Epidermal melanocyte (primary cell): ENCODE measurements around the gene UNC13A.

Source experiments
- DNase-seq: peaks from one replicate; pipeline ENCODE4 v3.0.0; 2011; ENCODE audit warnings: low spot score; ENCODE audit not compliant: insufficient read length

Gene UNC13A

DNA sequence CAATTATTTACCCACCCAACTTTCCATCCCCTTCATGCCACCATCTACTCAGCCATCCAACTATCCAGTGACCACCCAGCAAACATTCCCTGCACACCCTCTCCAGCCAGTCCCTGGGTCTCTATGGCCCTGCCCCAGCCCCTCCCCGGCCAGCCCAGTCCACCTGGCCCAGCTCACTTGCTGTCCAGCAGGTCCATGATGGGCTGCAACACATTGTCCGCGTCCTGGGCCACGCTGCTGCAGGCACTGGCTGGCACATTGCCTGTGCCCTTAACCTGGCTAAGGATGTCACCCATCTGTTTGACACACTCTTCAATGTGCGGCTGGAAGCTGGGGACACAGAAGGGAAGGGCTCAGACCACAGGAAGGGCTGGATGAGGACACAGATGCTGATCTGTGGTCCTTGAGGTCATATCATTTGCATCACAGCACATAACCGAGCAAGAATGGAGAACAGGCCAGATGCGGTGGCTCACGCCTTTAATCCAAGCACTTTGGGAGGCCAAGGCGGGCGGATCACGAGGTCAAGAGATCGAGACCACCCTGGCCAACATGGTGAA lies 61.6 kb downstream of the UNC13A start:
- DNase-seq, result no peak

DNA sequence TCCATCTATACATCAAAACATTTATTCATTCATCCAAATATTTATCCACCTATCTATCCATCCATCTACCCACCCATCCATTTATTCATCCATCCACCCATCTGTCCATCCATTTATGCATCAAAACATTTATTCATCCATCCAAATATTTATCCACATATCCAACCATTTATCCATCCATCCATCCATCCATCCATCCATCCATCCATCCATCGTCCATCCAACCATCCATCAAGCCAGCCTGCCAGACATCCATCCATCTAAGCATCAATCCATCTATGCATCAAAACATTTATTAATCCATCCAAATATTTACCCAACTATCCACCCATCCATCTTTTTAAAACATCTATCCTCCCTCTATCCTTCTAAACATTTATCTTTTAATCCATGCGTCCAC lies 62.2 kb downstream of the UNC13A start:
- no peak for DNase-seq

DNA sequence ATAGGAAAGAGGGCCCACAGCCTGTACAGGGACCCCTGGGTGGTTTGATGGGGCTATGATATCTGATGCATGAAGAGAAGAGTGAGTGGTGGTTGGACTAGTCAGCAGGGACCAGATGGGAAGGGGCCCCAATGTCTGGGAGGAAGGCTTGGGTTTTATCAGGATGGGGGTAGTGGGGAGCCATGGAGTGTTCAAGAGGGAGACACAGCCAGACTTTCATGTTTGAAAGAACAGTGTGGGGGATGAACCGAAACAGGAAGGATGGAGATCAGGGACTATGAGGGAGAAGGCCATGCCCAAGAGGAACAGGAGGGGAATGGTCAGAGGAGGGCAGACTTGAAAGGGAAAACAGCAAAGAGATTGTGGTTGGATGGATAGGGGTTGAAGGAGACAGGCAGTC lies 63.1 kb downstream of the UNC13A start:
- DNase-seq, result no peak

DNA sequence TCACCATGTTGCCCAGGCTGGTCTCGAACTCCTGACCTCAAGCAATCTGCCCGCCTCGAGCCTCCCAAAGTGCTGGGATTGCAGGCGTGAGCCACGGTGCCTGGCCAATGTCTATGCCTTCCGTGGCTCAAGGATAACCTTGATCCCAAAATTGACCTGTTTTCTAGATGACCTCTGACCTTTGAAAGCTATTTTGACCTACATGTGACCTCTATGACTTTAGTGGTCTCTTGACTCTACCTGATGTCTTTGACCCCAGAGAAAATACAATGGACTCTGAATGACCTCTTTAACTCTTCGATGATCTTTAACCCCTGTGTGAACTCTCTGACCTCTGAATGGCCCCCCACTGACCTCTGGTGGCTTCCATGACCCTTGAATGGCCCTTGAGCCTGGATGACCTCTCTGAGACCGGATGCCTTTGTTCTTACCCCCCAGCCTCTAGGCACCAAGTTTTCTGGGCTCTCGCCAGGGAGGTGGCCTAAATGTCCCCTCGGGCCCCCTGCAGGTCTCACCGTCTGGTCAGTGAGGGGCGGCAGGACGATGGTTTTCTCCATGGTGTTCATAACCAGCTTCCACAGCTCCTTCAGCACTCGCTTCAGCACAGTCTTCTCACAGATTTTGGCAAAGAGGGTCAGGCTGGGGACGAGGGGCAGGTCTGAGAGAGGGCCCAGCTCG lies 63.7 kb downstream of the UNC13A start:
- DNase-seq, result no peak

DNA sequence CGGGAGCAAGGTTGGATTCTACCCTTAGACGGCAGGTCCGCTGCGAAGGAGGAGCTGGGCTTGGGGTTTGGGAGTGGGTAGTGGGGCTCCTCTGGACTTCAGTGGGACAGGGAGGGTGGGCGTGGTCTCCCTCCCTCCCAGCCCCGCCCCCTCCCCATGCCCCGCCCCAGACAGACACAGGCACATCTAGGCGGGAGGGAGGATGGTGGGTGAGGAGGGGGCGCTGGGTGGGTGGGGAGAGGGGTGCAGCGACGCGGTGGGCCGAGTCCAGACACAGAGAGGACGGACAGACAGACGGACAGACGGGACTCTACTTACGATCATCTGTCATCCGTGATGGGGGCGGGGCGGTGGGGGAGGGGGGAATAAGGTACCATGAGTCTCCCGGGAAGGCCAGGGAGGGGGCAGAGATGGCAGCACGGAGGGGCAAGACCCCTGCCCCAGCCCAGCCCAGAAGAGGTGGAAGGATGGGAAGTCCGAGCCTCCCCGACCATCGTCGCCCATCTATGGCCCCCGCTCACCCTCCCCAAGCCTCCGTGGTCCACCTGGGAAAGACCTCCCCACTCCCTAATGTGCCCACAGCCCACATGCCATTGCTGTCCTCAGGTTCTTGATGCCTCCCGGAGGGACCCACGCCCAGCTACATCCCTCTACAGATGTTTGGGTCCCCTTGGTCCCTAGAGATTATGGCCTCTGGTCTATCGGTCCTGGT lies 64.8 kb downstream of the UNC13A start:
- no peak for DNase-seq

DNA sequence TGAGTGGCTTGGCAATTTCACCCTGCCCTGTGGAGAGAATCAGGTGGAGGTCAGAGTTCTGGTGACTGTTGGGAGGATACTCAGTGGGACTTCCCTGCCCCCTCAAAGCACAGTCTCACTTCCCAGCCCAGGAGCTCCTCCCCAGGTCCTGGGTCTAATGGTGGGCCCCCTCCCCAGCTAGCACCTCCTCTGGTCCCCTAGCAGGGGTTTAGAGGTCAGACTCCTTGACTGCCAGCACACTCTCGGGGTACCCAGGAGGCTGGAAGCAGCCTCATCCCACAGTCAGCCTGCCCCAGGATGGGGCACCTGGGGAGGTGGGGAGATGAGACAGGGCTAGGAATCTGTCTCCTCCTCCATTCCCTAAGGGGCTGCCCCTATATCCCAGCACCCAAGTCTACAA lies 67.5 kb downstream of the UNC13A start:
- no peak for DNase-seq

DNA sequence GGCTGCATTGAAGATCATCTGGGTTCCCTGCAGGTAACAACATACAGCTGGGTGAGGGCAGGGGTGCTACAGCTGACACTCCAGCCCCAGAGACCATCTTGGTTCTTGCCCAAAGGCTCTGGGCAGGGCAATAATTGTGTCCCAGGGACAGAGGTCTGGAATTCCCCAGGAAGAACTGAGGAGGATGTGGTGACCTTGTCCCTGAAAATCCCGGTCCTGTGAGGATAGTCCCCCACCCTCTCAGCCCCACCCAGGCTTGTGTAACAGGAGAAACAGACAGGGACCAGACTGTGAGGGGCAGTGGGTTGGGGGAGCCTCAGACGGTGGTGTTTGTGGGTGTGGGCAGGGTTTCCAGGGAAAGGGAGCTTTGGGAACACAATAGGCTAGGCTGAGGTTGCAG lies 69.2 kb downstream of the UNC13A start:
- no peak for DNase-seq

DNA sequence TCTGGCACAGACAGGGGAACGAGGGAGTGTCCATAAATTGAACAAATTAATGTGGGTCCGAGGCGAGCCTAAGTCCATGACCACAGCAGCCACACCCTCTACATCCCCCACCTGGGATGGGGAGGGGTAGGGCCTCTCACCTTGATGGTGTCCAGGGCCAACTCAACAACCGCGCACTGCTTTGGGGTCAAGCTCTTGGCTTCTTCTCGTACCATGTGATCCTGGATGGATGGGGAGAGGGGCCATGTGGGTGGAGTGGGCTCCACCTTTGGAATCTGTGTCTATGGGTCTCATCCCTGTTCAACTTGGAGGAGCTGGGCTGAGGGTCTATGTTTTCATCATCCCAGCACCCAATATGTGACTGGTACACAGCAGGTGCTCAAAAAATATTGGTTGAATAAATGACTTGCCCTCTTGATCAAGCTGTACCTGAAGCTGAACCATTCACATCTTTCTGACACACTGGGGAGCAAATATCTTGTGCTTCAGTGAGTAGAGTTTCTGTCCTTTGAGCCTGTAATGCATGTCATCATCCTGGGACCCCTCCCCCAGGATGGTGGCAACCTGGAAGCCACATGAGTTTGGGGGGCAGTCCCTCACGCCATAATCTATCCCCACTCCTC lies 69.8 kb downstream of the UNC13A start:
- no peak for DNase-seq

DNA sequence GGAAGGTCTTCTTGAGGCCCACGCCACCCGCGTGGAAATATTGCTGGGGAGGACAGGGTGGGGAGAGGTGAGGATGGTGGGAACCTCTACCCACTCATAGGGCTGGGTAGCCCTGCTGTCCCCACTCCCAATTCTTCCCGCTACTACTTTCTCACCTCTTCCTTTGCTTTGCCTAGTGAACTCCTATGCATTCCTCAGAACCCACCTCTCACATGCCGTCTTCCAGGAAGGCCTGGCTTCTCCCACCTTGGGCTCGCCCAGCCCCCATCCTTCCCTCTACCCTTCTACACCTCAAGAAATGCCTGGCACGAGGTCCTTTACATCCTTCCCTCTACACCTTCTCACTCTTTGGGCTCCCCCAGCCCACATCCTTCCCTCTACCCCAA lies 70.4 kb downstream of the UNC13A start:
- DNase-seq, result no peak

DNA sequence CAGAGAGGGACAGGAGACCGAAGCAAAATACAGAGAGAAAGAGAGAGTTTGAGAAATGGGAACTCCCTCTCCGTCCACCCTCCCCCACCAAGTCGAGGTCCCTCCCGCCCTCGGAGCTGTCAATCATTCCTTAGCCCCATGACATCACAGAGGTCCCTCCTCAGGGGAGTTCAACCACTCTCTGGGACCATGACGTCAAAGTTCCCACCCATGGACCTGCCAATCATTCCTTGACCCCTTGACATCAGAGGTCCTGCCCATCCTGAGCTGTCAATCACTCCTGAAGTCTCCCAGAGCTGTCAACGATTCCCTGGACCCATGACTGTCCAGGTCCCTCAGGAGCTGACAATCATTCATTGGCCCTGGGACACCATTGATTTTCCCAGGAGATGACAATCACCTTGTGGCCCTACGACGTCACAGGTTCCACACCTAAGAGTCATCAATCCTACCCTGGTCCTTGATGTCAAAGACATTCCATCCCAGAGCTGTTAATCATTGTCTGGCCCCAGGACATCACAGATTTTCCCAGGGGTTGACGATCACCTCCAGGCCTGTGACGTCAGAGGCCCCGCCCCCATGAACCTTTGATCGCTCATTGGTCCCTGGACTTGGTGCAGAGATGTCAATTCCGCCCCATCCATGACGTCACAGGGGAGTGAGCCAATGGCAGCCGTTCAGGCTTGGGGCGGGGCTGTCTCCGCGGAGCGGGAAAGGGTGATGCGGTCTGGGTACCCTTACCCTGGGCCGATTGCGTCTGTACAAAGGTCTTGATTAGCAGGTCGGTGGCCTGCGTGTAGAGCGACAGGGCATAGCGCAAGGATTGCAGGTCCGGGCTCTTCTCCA lies 71.0 kb downstream of the UNC13A start:
- no peak for DNase-seq

DNA sequence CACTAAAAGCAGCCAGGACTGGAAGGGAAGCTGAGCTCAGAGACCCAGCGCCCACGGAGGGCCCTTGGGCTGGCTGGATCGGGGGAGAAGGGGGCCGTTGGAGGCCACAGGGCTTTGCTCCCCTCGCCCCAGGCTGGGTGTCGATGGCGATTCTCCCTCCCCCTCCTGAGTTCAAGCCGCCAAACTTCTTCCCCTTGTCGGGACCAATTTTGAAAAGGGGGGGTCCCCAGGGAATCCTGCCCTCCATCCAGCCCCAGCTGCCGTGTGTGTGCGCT lies 71.5 kb downstream of the UNC13A start:
- no peak for DNase-seq

DNA sequence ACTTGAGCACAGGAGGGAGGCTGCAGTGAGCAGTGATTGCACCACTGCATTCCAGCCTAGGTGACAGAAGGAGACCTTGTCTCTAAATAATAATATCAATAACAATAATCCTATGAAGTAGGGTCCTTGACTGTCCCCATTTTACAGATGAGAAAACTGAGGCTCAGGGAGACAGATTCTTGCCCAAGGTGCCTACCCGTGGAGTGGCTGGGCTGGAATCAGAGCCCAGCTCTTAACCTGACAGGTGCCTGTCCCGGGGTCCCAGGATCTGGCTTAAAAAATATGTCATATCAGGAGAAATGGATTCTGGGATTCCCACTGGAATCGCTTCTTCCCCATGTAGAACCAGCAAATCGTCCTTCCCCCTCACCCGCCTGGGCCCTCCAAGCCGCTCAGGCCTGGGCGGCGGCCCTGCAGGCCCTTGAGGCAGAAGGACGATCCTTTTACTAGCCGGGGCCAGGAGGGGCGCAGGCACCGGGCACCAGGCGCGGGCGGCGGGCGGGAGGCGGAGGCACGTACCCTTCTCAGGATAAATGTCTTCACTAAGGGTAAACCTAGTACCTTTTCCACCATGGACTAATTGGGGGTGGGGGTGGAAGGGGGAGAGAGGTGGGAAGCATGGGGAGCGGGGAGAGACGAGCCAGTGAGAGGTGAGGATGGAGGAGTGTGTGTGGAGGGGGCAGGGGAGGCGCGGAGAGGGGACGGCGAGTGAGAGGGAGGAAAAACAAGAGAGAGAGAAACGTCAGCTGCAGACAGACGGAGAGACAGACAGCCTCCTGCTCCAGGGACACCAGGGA lies 72.1 kb downstream of the UNC13A start:
- DNase-seq, result no peak

DNA sequence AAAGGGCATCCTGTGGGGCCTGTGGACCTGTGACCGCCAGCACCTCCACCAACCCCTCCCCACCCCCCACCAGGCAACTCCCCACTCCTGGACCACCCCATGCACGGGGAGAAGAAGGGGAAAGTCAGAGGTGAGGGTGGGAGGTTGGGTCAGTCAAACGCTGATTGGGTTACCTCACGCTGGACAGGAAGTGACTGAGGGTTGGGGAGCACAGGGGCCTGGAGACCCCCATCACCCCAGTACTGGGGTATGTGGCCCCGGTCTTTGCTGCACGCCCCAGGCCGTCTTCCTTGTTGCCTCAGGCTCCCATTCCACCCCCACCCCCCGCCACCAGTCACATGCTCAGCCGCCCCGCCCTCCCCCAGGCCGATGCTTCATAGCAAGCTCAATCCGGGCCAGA lies 73.7 kb downstream of the UNC13A start:
- DNase-seq, result no peak

DNA sequence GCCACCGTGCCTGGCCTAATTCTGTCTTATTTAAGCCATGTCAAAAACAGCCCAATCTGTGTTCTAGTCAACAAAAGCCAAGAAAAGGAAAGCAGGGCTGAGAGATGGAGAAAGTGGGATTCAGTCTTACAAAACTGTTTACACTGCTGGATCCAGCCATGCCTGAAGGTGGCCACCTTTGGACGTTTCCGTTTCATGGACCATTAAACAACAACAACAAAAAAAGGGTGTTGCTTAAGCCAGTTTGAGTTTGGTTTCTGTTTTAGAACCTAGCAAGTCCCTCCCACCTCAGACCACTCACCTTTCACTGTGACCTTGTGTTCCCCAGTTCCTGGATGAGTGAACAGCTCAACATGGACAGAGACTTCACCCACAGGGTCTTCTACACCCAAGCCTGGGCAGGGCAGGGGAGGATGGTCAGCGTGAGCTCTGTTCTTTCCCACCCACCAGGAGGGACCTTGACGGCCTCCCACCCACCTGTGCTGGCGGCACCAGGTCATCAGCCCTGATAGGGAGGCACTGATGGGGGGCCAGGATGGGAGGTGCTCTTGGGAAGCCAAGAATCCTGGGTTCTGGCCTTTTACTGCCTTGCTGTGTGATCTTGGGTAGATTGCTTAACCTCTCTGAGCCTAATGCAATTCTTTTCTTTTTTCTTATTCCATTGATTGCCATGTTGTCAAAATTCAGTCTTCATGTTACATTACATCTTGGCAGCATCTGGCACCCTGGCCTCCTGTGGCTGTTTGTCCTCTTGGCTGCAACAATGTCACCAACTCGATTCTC lies 76.5 kb downstream of the UNC13A start:
- DNase-seq, result no peak

DNA sequence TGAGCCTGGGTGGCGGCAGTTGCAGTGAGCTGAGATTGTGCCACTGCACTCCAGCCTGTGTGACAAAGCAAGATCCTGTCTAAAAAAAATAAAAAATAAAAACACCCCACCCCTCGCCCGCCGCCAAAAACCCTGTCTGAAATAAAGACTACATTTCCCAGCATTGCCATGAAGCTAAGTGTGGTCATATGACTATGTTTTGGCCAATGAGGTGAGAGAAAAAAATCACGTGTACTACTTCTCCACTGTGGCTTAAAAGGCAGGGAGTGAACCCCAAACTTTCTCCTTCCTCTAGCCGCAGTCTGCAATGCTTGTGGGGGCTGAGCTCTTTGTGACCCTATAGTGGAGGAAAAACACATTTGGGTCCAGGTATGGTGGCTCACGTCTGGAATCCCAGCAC lies 77.8 kb downstream of the UNC13A start:
- peak; percentile 36 for DNase-seq

DNA sequence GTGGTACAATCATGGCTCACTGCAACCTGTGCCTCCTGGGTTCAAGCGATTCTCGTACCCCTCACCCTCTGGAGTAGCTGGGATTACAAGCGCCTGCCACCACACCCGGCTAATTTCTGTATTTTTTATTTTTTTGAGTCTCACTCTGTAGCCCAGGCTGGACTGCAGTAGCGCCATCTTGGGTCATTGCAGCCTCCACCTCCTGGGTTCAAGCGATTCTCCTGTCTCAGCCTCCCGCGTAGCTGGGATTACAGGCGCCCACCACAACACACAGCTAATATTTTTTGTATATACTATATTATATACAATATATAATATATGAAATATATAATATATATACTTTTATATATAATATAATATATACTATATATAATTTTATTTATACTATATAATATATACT lies 80.2 kb downstream of the UNC13A start:
- DNase-seq, result no peak

DNA sequence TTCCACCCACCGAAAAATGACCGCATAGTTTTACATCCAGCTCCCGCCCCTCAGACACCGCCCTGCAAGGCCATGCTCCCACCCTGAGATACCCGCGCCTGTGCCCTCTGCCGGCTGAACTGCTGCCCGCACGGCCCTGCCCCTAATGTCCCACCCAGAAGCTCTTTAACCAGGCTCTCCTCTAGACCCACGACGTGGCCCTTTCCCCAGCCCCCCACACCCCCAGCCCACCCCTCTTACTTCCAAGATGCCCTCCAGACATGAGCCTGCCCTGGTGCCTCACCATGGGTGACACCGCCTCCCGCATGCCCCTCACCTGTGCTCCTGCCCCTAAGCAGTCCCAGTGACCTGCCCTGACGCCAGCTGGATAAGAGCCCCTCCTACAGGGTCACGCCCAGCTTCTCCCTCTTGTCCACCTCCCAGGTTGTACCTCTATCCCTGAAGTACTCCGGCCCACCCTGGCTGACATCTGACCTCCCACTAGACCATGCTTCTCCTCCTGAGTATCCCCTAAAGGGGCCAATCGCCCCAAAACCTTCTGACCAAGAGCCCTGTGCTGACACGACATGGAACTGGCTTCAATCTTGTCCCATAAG lies 81.5 kb downstream of the UNC13A start:
- DNase-seq, result no peak

DNA sequence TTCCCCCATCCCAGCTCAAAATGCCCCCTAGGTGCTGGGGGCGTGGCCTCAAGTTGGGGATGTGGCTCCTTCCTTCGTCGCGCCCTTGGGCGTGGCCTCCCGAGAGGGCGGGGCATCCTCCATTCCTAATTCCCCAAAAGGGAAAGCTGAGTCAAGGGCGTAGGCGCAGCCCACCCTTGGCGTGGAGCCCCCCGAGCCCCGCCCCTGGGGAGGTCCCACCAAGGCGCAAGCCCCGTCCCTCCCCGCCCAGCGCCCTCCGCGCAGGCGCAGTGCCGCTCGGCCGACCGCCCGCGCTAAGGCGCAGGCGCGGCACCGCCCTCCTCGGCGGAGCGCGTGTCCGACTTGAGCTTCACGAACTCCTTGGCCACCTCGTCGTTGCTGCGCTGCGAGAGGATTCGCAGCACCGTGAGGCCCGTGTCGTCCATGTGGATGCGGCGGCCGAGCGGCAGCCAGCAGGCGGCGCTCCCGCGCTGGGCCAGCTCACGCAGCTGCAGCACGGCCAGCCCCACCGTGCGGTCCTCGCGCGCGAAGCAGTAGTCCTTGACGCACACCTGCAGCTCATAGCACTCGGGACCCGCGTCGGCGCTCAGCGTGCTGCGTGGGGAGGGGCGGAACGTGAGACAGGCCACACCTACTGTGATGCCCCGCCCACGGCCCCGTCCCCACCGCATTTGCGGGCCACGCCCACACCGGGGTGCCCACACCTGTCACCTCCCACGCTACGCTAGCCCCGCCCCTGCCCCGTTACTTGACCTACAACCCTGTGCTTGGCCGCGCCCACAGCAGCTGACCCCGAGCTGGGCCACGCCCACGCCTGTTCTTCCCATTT lies 82.2 kb downstream of the UNC13A start:
- peak; percentile 70 for DNase-seq

DNA sequence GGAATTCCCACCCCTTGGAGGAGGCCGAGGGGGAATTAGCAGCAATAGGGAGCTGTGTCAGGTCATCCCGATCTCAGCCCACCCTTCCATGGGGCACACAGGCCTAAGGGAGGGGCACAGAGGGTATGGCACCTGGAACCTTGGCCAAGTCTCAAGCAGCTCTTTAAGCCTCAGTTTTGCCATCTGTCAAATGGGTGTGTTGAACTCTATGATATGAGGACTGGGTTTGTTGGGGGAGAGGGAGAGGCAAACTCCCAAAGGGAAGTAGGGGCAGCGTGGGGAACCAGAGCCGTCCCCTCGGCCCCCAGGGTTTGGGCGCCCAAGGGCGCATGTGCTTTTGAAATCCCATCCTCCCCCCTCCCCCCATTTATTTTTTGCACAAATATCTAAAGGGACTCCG lies 83.0 kb downstream of the UNC13A start:
- DNase-seq, result no peak
